ENCODE measurements around the gene TMIGD1.

TMIGD1 gene

GRCh38 chr17:30278032-30278431 is 55.8 kb downstream of the TMIGD1 start:
- peak; percentile 31 for DNase-seq

GRCh38 chr17:30275911-30276310 is 57.9 kb downstream of the TMIGD1 start:
- no peak for DNase-seq

DNA sequence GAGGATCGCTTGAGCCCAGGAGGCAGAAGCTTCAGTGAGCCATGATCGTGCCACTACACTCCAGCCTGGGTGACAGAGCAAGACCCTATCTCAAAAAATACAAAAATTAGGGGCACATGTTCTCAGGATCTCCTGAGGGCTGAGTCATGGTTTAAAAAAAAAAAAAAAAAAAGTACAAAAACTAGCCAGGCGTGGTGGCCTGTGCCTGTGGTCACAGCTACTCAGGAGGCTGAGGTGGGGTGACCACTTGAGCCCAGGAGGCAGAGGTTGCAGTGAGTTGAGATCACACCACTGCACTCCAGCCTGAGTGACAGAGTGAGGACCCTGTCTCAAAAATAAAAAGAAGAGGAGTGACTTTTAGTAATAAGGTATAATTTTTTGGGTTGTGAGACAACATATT is 59.0 kb downstream of the TMIGD1 start:
- DNase-seq, result no peak

- no peak for DNase-seq
These were observed 60.5 kb downstream of the TMIGD1 start for GRCh38 chr17:30273373-30273772.

- DNase-seq, result no peak
These were observed 62.8 kb downstream of the TMIGD1 start for GRCh38 chr17:30271102-30271501.

DNA sequence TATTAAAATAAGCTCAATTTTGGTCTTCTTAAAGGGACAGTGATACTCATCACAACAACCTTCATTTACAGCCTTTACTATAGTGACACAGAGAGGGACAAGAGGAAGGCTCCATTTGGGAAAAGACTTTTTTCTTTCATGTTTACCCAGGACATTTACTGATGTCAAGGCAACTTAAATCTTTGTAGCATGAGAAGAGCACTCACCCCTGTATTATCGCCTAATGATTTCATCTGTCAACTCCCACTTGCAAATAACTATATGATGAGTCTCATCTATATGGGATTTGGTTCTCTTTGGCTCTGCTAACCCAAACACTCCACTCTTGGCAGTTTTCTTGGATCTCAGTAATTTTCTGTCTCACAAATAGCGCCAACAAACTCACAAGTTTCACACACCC is 66.2 kb downstream of the TMIGD1 start:
- DNase-seq, result no peak
